ENCODE results near the gene TBC1D19.

GRCh38 chr4:26751838-26752237 is 168.0 kb downstream of the TBC1D19 start:
- no peak for TF ChIP-seq POLR2A (IDR thresholded peaks at IDR 0.05)
- TF ChIP-seq, protein P1, sequence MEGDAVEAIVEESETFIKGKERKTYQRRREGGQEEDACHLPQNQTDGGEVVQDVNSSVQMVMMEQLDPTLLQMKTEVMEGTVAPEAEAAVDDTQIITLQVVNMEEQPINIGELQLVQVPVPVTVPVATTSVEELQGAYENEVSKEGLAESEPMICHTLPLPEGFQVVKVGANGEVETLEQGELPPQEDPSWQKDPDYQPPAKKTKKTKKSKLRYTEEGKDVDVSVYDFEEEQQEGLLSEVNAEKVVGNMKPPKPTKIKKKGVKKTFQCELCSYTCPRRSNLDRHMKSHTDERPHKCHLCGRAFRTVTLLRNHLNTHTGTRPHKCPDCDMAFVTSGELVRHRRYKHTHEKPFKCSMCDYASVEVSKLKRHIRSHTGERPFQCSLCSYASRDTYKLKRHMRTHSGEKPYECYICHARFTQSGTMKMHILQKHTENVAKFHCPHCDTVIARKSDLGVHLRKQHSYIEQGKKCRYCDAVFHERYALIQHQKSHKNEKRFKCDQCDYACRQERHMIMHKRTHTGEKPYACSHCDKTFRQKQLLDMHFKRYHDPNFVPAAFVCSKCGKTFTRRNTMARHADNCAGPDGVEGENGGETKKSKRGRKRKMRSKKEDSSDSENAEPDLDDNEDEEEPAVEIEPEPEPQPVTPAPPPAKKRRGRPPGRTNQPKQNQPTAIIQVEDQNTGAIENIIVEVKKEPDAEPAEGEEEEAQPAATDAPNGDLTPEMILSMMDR (IDR thresholded peaks at IDR 0.05): no peak

Measured in thyroid gland (tissue), 4 donors.